ENCODE data around the gene TAGAP. TPM values are rescaled to one million over a fixed set of nuclear protein-coding genes. Genes with fewer than 3 reads are reported as not detected.

TAGAP gene
- total RNA-seq, 2 experiments from 2014 or later = 245 to 261 TPM

- H3K4me1 ChIP-seq (ENCODE audit: insufficient read depth, low read length) = peaks cover 61% of the 10 kb centered on the region
- ChIA-PET POLR2A (interaction anchor here (0.8 to 7.3 kb wide), 15 partner anchors 9 to 398 kb away, joined by 3 to 146 read pairs (median 12); partner anchors contain the start of genes DYNLT1 and RSPH3), CTCF (interaction anchor here (0.6 to 4.6 kb wide), 18 partner anchors 10 to 393 kb away, joined by 3 to 72 read pairs (median 6); partner anchors contain the start of gene RSPH3)
- TF ChIP-seq CTCF (IDR thresholded peaks at IDR 0.05) = peak; percentile 99
- Mint-ChIP-seq H3K9me3 (no peaks in the 10 kb centered on the region), H3K27ac (peak overlapping the region; percentile 91), H3K27me3 (no peaks in the 10 kb centered on the region), H3K4me3 (peak overlapping the region; percentile 97), H3K4me1 (ENCODE audit: low read depth) (peaks cover 76% of the 10 kb centered on the region), H3K36me3 (ENCODE audit: low read depth) (peaks cover 77% of the 10 kb centered on the region)
- DNase-seq = peak; percentile 57 to 94 (median 68)
- H3K36me3 ChIP-seq (ENCODE audit: insufficient read depth, low read length) = peaks cover 69% of the 10 kb centered on the region
- no peaks in the 10 kb centered on the region for H3K27me3 ChIP-seq (ENCODE audit: control insufficient read depth in 1 of 2, insufficient read depth in 2 of 2, low read length in 2 of 2)
- peak overlapping the region; percentile 81 to 91 for H3K27ac ChIP-seq (ENCODE audit: low read depth in 1 of 2, low read length in 2 of 2)
- H3K9me3 ChIP-seq (ENCODE audit: control insufficient read depth in 1 of 2, insufficient read depth in 1 of 2, low read length in 2 of 2) = no peaks in the 10 kb centered on the region
- H3K4me3 ChIP-seq (ENCODE audit: low read length) = peak overlapping the region; percentile 88
- ATAC-seq (ENCODE audit: poor library complexity) = peak; percentile 54
- intact Hi-C loops (cut with DNase I, micrococcal nuclease) = loop anchor here in 1 of 2 experiments (1.0 to 5.0 kb wide), 4 partner anchors 35 to 92 kb away; no protein-coding TSS in a partner anchor
These were observed 2.6 kb downstream of the TAGAP start for GRCh38 chr6:159042003-159042825.

GRCh38 chr6:159041181-159041580 lies 3.6 kb downstream of the TAGAP start:
- ChIA-PET CTCF (interaction anchor here (0.6 to 4.6 kb wide), 6 partner anchors 23 to 172 kb away, joined by 3 to 72 read pairs (median 5); no protein-coding TSS in a partner anchor), POLR2A (interaction anchor here (0.6 to 7.3 kb wide), 10 partner anchors 8 to 231 kb away, joined by 3 to 146 read pairs (median 38); no protein-coding TSS in a partner anchor)
- ATAC-seq (ENCODE audit: poor library complexity) (no peak), DNase-seq (no peak)
- H3K27ac ChIP-seq (ENCODE audit: low read depth in 1 of 2, low read length in 2 of 2) = peak overlapping the region; percentile 81 to 91
- intact Hi-C loops (cut with DNase I, micrococcal nuclease) = loop anchor here (2.0 to 5.0 kb wide), 2 partner anchors 32 to 34 kb away; no protein-coding TSS in a partner anchor
- H3K9me3 ChIP-seq (ENCODE audit: control insufficient read depth in 1 of 2, insufficient read depth in 1 of 2, low read length in 2 of 2) = no peaks in the 10 kb centered on the region
- Mint-ChIP-seq H3K27me3 (no peaks in the 10 kb centered on the region), H3K27ac (peak overlapping the region; percentile 91), H3K4me3 (peak overlapping the region; percentile 97), H3K9me3 (no peaks in the 10 kb centered on the region), H3K4me1 (ENCODE audit: low read depth) (peaks cover 75% of the 10 kb centered on the region), H3K36me3 (ENCODE audit: low read depth) (peaks cover 86% of the 10 kb centered on the region)
- H3K4me1 ChIP-seq (ENCODE audit: insufficient read depth, low read length) = peaks cover 67% of the 10 kb centered on the region
- peaks cover 79% of the 10 kb centered on the region for H3K36me3 ChIP-seq (ENCODE audit: insufficient read depth, low read length)
- no peak for TF ChIP-seq CTCF (IDR thresholded peaks at IDR 0.05)
- H3K4me3 ChIP-seq (ENCODE audit: low read length) = peak overlapping the region; percentile 88
- no peaks in the 10 kb centered on the region for H3K27me3 ChIP-seq (ENCODE audit: control insufficient read depth in 1 of 2, insufficient read depth in 2 of 2, low read length in 2 of 2)

DNA sequence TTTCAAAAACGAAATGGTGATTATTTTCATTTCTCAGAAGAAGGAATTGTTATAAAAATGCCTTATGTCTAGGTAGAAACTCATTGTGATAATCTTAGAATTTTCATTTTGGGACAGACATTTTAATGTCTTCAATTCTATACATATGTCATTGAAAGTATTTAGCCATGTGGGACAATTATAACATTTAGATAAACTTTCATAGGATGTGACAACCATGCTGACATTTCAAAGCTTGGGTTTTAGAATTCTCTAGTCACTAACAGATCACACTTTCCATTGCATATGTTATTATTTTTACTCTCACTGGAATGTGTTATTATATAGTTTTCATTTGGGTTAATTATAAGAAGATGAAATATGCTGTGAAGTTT lies 4.9 kb downstream of the TAGAP start:
- no peaks in the 10 kb centered on the region for H3K27me3 ChIP-seq (ENCODE audit: control insufficient read depth in 1 of 2, insufficient read depth in 2 of 2, low read length in 2 of 2)
- intact Hi-C loops (cut with DNase I, micrococcal nuclease) = loop anchor here (1.0 to 5.0 kb wide), 3 partner anchors 31 to 64 kb away; no protein-coding TSS in a partner anchor
- Mint-ChIP-seq H3K4me3 (peak overlapping the region; percentile 88), H3K4me1 (ENCODE audit: low read depth) (peaks cover 75% of the 10 kb centered on the region), H3K27ac (peak overlapping the region; percentile 91), H3K27me3 (no peaks in the 10 kb centered on the region), H3K36me3 (ENCODE audit: low read depth) (peaks cover 98% of the 10 kb centered on the region), H3K9me3 (no peaks in the 10 kb centered on the region)
- H3K36me3 ChIP-seq (ENCODE audit: insufficient read depth, low read length) = peaks cover 92% of the 10 kb centered on the region
- ATAC-seq (ENCODE audit: poor library complexity) (no peak), DNase-seq (no peak)
- H3K4me1 ChIP-seq (ENCODE audit: insufficient read depth, low read length) = peaks cover 62% of the 10 kb centered on the region
- TF ChIP-seq CTCF (IDR thresholded peaks at IDR 0.05) = no peak
- H3K9me3 ChIP-seq (ENCODE audit: control insufficient read depth in 1 of 2, insufficient read depth in 1 of 2, low read length in 2 of 2) = no peaks in the 10 kb centered on the region
- peak overlapping the region; percentile 81 to 91 for H3K27ac ChIP-seq (ENCODE audit: low read depth in 1 of 2, low read length in 2 of 2)
- ChIA-PET CTCF (interaction anchor here (0.7 to 3.9 kb wide), 6 partner anchors 31 to 112 kb away, joined by 3 to 20 read pairs (median 5); partner anchors contain the start of gene RSPH3), POLR2A (interaction anchor here (0.6 to 7.3 kb wide), 9 partner anchors 22 to 594 kb away, joined by 3 to 120 read pairs (median 4); no protein-coding TSS in a partner anchor)
- peak overlapping the region; percentile 88 for H3K4me3 ChIP-seq (ENCODE audit: low read length)

Measured in CD4-positive, alpha-beta T cell (primary cell).